GM20000 (cell line): ENCODE data around the gene RWDD1.

Experiments used
- DNase-seq: peaks from one replicate; pipeline ENCODE4 v3.0.0; 2012; ENCODE audit warnings: low spot score
- CTCF ChIP-seq: IDR thresholded peaks from 2 replicates; pipeline ENCODE4 v1.5.1; 2012; ENCODE audit warnings: mild to moderate bottlenecking, control low read depth; ENCODE audit errors: extremely low read depth, missing control alignments

RWDD1 gene

GRCh38 chr6:116568821-116569755, 2.2 kb upstream of the RWDD1 start:
- DNase-seq, result no peak
- no peak for TF ChIP-seq CTCF

GRCh38 chr6:116571683-116572000, 338 bp downstream of the RWDD1 start:
- TF ChIP-seq CTCF, result no peak
- no peak for DNase-seq

DNA sequence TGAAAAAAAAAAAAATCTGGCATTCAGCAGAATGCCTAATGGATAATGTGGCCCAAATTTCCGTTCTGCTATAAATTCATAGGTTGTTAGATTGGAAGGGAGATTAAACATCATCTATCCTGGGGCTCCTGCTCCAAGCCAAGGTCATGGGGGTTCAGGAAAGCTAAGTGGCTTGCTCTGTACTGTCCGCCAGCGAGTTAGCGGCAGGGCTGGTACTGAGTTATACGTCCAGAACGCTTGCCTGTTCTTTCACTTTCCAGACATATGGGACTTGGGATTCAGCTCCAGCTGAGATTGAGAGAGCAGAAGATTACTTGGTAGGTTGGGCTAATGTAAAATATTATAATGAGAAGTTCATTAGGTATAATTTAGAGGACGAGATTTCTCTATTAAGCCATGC, 858 bp downstream of the RWDD1 start:
- DNase-seq, result peak; percentile 41
- no peak for TF ChIP-seq CTCF

DNA sequence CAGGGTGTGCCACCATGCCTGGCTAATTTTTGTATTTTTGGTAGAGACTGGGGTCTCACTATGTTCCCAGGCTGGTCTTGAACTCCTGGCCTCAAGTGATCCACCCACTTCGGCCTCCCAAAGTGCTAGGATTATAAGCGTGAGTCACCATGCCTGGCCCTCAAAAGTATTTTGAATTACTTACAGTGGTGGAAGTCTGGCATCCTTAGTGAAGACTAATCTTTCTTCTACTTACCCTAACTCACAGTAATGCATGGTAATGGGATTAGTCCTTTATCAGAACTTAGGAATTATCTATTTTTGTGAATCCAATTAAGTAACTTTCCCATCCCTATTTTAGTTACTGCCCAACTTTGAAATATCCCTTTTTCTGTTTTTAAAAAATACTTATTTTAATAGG, 3.9 kb downstream of the RWDD1 start:
- no peak for TF ChIP-seq CTCF
- no peak for DNase-seq

- TF ChIP-seq CTCF, result no peak
- DNase-seq, result no peak
These were observed 6.2 kb downstream of the RWDD1 start for GRCh38 chr6:116577486-116577885.

- DNase-seq, result no peak
- TF ChIP-seq CTCF, result no peak
These were observed 7.0 kb downstream of the RWDD1 start for GRCh38 chr6:116578335-116578734.

GRCh38 chr6:116579143-116579542, 7.8 kb downstream of the RWDD1 start:
- DNase-seq, result no peak
- no peak for TF ChIP-seq CTCF
